GM19043 (cell line): ENCODE results near the gene PGC.

Experiments
- ATAC-seq: cut with Tn5 transposase; IDR thresholded peaks from one replicate; pipeline ENCODE4 v1.9.1; 2021; ENCODE audit warnings: low read depth; ENCODE audit not compliant: unreplicated experiment

PGC gene

DNA sequence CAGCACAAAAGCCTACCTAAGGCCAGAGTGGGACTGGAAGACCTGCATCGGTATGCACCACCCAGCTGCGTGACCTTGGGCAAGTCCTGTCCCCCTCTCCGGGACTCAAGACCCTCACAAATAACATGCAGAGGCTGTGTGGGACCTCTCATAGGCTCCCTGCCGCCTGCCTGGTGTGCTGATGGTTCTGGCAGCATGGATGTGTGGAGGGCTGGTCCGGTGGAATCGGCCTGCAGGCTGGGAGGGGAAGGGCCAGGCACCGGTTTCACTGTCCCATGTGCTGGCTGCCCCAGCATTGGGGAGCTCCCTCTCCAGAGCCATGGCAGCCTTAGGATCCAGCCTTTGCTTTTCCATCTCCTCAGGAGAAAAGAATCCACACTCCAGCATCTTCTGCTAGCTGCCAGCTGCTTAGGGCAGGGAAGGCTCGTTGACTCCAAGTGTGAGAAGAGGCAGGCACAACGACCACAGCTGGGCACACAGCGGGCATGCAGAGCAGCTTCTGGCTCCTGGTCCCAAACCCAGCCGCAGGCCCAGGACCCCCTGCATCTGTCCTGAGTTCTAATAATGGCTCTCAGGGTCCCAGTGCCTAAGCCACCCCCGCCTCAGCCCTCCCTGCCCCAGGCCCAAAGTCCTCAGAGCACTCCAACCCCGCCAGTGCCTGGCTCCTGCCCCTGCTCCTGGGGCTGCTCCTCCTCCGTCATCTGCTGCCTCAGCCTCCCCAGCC is 44.3 kb downstream of the PGC start:
- ATAC-seq: no peak

DNA sequence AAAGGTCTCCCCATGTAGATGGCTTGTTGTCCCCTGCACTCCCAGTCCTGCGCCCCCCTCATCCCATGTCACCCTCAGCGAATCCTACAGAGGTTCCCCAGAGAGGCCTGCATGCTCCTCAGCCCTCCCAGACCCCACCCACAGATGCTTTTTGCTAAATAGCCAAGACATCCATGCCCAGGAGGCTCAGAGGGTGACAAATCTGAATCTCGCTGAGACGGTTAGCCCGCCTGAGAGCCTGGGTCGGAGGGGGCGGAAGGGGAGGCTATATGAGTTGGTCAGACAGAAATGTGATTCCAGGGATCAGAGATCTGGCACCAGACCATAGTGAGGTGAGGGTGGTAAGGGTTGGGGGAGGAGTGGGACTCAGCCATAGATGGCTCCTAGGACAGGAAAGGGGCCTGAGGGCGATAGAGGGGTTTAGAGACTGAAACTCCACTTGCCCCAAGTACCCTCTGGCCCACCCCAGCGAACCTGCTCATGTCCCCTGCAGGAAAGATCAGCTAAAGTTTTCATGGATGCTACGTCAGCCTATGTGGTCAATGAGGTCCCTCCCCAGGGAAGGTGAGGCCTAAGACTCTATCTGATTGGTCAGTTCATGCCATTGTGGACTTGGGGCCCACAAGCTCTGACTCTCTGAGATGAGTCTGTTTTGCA is 45.0 kb downstream of the PGC start:
- ATAC-seq: no peak

DNA sequence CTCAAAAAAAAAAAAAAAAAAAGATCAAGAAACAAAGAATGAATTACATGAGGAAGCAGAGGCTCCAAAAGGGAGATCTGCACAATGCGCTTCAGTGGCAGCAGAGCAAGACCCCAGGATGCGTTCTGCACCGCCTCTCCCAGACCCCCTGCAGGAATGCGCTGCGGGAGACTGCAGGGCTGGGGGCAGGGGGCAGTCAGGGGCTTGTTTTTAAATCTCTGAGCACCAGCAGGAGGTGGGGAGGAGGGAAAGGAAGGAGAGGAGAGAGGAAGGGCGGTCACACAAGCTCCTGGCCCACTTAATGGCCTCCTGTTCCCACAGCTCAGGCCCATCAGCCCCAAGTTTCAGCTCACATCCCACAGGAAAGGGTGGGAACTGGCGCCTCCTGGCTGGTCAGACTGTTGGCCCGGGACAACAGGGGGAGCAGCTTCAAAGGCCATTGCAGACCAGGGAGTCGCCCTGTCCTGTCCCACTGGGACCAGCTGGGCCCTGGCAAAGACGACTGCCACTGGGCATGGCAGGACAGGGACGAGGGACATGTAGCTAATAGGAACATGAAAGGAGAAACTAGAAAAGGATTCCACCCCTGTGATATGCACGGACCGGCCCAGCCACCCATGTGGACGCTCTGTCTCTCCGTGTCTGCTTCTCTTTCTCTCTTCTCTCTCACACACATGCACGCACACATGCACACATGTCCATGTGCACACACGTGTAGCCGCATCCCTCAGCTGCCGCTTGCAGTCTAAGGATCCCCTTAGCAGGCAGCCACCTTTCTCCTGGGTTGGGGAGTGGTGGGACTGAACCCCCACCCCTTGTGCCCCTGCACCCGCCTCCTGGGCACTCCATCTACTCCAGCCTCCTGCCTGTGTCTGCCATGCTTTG is 46.5 kb downstream of the PGC start:
- ATAC-seq: no peak

DNA sequence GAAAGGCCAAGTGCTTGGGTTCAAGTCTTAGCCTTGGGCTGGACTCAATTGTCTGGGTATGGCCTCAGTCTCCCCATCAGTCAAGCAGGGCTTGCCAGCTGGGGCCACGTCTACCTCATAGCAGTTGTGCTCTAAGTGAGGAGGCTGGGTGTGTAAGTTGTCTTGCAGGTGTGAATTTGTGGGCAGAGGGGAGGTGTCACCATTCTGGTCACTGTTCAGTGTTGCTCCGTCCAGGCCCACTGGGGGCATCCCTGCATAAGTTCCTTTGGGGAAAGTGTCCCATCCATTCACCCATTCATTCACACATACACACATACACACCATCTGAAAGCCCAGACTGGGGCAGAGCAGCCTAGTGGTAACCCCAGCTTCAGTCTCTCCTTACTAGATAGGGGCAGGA is 48.1 kb downstream of the PGC start:
- ATAC-seq: no peak

DNA sequence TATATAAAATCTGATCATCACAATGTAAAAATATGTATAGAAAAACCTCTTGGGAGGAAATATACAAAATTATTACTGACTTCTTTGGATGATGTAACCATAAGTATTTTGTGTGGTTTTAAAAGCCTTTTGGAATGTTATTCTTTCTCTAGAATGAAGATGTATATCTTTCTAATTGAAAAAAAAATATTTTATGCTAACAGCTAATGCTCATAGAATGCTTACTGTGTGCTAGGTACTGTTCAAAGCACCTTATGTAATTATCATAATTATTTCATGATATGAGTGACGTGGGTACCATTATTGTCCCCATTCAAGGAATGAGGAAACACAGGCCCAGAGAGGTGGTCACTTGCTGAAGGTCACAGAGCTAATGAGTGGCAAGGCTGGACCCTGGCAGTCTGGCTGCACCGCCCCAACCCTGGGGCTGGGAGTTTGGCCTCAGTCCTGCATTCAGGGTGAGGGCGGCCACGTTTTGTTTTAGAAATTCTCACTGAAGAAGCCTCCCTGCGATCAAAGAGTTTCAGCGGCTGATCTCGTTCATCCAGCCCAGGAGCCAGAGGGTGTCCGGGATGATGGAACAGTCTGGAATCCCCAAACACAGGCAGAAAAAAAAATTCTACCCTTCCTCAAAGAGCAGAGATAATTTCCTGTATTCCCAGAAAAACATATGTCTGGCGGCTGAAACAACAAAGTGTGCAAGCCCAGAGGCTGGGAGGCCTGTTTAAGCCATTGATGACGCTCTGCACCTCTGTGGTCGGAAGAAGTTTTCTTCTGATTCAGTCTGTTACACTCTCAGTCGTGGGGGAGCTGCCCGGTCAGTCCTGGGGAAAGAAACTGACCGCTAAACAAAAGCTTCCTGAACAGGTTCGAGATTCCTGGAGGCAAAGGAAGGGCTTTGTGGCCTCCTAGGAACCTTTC is 49.1 kb downstream of the PGC start:
- ATAC-seq: no peak

DNA sequence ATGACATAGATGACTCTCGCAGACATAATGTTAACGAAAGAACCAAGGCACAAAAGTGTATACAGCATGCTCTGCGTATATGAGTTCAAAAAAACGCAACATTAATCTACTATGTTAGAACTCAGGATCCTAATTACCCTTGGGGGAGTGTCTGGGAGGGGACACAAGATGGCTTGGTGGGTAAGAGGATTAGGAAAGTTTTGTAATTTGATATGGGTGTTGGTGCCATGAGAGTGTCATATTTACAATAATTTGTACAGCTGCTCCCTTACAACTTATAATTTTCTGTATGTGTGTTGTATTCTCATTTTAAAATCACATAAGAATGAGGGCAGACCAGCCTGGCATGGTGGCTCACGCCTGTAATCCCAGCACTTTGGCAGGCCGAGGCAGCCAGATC is 50.4 kb downstream of the PGC start:
- ATAC-seq: no peak

DNA sequence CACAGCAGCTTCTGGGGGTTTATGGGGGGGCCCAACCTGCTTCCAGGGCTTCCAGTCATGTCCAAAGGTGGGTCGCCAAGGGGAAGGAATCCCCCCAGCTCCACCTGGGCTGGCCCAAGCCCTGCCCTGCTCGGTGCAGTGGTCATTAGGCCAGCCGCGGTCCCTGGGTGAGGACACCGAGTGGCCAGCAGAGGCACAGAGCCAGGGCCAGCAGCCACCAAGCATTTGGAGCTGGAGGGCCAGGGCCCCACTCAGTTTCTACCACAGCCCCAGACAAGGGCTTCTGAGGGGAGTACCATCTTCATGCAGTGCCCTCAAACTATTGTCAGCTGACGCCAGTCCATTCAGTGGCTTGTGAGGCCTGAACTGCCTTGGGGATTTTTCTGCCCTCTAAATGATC is 51.4 kb downstream of the PGC start:
- no peak for ATAC-seq

DNA sequence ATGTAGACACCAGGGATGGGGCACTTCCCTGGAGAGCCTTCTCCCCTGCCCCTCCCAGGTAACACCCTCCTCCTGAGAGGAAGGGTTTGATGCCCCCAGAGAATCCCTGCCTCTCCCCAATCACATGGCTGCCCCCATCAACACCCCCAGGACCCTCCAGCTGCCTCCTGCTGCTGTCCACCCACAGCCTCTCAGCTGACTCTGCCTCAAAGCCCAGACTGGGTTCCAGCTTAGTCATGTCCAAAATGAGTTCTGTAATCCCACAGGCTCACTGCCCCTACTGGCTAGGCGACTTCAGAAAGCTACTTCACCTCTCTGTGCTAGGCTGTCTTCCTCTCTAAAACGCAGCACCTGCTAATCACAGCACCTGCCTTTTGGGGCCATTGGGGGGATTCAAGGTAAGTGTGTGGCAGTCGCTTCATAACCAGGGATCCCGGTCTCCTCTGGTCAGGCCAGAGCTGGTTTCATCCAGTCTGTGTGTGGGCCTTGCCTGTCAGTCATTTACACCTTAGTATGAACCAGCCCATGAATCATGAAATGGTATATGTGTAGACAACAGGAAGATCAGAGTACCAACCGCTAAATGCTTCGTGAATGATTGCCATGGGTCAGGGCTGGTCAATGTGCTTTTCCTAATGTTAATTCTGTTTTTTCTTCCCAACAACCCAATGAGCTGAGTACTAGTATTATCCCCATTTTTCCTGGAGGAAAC is 52.2 kb downstream of the PGC start:
- ATAC-seq: no peak

DNA sequence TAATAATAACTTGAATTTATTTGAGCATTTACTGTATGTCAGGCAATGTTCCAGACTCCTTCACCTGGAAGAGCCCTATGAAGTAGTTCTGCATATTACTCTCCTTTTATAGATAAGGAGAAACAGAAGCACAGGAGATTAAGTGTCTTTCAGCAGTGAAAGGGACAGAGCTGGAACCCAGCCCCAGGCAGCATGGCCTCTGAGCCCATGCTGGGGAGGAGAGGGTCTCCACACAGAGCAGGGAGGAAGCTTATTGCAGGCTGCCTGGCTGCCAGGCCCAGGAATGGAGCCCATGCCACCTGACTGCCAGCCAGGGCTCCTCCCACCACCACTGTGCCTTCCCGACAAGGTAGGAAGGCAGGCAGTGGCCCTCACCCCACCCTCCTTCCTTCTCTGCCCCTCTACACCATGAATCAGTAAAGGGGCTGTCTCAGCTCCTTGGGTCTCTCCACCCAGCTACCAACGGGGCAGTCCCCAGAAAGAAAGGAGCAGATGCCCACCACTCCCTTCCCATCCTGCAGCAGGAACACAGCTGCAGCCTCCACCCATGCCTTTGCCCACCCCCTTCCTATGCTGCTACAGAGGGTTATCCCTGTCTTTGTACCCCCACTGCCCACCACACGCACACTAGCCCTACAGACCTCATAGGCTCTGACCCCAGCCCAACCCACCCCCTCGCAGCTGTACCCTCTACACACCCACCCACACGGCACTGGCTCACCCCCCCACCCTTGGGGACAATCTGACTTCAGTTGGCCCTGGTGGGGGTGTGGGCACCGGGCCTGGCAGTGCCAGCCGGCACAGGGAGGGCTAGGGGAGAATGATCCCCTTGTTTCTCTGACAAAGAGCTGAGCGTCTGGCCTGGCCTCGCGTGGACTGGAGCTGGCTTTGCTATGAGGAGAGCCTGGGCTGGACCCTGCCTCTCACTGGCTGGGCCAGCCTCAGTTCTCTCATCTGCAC is 53.6 kb downstream of the PGC start:
- ATAC-seq: no peak

DNA sequence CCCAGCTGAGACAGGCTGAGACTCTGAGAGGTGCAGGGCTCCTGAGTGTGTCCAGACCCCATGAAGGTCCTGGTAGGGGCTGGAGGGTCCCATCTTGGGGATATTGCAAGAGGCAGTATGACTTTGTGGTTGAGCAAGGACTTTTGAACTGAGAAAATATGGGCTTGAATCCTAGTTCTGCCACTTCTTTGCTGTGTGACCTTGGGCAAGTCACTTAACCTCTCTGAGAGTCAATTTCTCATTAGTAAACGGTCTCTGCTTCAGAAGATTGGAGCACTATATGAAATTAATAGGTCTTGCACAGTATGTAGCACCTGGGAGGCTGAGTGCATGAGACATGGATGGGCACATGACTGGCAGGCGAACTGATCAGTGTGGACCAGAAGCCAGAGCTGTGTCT is 54.5 kb downstream of the PGC start:
- no peak for ATAC-seq

DNA sequence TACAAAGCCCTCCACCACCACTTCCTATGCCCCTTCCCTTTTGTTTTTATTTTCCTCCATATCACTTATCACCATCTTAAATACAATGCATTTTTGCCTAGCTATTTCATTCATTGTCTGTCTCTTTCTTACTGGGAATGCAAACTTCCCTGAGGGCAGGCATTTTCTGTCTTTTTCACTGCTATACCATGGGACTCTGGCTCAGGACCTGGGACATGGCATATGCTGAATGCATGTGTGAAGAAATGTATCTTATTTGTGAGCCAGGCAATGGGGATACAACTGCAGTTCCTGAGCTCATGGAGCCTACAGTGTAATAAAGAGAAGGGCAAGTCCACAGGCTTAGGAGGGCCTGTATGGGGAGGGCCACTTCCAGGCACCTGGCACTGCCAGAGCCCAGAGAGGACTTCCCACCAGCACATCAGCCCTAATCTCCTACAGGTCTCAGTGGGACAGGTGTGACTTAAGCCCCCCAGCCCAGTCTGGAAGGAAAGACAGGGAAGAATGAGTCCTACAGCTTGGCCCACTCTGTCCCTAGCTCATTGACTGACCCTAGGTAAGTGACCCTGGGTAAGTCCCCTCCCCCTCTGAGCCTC is 55.0 kb downstream of the PGC start:
- ATAC-seq: no peak

DNA sequence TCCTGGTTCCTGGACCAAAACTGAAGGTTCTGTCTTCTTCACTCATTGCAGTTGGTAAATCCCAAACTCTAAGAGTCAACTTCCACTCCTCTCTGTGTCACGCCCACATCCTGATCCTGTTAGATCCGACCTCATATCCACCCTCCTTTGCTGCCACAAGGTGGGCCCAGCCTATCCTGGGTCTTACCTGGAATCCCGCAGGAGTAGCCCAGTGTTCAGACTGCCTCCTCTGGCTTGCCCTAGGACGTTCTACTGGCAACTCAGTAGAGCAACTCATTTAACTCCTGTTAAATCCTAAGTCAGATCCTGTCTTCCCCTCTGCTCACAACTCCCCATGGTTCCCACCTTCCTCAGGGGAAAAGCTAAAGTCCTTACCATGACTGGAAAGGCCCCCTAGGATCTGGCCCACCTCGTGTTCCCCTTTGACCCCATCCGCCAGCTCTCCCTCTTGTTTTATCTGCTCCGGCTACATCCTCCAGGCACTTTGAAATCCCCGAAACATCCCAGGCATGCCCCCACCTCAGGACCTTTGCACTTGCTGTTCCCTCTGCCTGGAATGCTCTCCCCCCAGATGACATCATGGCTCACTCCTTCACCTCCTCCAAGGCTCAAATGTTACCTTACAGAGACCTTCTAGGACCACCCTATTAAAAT is 55.6 kb downstream of the PGC start:
- no peak for ATAC-seq

DNA sequence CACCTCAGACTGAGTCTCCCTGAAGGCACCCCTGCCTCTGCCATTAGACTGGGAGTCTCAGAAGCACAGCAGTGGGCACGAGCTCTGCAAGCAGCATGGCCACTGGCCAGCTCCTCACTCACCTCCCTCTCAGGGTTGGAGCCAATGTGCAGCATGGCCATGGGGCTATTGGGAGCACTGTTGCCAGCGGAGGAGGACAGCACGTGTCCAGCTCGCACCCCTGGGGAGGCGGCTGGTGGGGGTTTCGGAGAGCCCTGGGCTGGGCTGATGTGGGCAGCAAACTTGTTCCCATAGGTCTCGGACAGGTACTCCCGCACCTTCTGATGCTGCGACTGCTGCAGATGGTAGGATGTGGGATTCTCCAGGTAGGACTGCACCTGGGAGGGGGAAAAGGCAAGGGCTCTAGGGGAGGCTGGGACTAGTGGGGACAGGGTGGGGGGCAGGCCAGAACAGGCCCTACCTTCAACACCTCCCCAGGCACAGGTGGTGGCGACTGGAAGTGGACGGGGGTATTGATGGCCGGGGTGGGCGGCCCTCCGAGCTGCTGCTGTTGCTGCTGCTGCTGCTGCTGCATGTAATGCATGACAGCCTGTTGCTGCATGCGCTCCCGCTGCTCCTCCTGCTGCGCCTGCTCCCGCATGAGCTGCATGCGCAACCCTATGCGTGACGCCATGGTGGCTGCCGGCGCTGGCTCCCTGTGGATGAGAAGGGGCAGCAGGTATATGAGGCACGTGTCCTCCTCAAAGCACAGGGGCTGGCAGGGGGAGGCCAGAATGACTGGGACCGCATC is 56.5 kb downstream of the PGC start:
- ATAC-seq: no peak

DNA sequence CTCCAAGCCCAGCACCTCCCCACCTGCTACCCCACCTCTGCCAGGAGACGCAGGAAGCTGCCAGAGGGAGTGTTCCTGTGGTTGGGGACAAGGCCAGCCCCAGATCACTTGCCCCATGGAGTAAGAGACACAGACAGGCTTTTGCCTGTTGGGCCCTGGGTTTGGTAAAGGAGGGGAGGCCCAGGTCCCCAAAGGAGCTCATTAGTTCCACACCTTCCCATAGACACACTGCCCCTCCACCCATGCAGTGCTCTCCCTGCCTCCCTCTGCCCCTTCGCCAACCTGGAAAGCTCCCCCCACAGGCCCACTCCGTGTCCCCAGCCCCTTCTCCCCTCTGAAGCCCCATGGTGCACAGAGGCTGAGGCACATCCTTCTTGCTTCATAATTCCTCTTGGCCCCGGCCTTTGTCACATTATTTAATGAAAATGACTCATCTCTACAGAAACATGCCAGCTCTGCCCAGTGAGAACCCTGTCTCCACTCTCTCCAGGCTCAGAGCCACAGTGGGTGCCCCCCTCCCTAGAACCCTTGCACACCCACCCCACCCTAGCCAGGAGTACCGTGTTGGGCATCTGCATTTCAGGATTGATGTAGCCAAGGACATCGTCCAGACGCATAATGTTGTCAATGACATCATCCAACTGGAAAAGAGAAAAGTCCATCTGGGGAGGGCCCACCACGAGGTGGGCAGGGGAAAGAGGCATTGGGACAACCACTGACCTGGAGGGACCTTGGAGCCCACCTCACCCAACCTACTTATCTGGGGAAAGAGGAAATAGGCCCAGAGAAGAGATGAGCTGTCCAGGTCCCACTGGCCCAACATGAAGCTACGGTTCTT is 57.8 kb downstream of the PGC start:
- ATAC-seq: no peak

DNA sequence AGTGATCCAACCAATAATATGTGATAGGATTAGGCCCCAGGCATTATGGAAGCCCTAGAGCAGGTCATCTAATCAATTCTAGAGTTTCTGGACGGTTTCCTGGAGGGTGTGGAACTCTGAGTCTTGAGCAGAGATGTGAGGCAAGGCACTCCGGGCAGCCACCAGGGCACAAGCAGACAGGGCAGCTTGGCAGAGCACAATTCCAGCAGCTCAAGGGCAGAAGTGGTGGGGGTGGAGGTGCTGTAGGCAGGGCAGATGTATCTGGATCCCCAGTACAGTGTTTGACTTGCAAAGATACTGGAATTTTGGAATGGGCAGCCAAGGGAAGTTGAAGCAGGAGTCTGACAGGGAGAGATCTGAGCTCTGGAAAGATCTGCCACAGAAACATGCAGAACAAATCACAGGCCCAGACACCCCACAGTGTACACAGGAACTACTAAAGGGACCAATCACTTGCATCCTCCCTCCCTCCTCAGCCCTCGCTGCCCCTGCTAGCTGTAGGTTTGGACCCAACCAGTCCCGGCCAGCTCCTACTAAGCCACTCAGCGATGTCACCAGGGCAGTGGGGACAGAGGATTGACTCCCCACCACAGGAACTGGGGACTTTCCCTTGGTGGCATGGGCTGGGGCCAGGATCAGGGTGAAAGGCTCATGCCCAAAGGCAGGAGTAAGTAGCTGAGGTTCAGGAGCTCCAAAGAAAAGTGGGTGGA is 58.8 kb downstream of the PGC start:
- no peak for ATAC-seq
